ENCODE measurements around the gene SPRYD4.
A peak's percentile ranks its signal among the peaks of the same experiment; 100 is the strongest.
"Not testable (repeated sequence)": the region's sequence is repeated elsewhere in the genome, so short reads cannot be mapped to it uniquely, and the experiment has no call there.

SPRYD4 gene

GRCh38 chr12:56488041-56488955 is 19.9 kb downstream of the SPRYD4 start, which contains the start of gene GLS2:
Gene GLS2 (minus strand): TSS chr12:56488161. CDS start chr12:56488118, 43 bp downstream.
- H3K9me3 Mint-ChIP-seq: peaks cover 4% of the 10 kb centered on the region
- H3K27ac Mint-ChIP-seq: no peak within 1 kb of the TSS
- H3K27me3 Mint-ChIP-seq (ENCODE audit: low read depth): peaks cover 47% of the 10 kb centered on the region

GRCh38 chr12:56490360-56490759 is 22.0 kb downstream of the SPRYD4 start:
- H3K36me3 Mint-ChIP-seq (ENCODE audit: low read depth): peaks cover 4% of the 10 kb centered on the region
- H3K27me3 Mint-ChIP-seq (ENCODE audit: low read depth): peaks cover 47% of the 10 kb centered on the region
- no peak for DNase-seq (ENCODE audit: low spot score)
- no peak overlapping the region for H3K27ac Mint-ChIP-seq
- peaks cover 4% of the 10 kb centered on the region for H3K9me3 Mint-ChIP-seq
- H3K4me3 Mint-ChIP-seq: no peak overlapping the region
- H3K4me1 Mint-ChIP-seq (ENCODE audit: low read depth): peaks cover 15% of the 10 kb centered on the region

More at GRCh38 chr12:56488041-56488955, 19.9 kb downstream of the SPRYD4 start, which contains the start of gene GLS2:
- Mint-ChIP-seq H3K4me3 (peak within 1 kb of the TSS; percentile 73), H3K4me1 (ENCODE audit: low read depth) (peaks cover 15% of the 10 kb centered on the region), H3K36me3 (ENCODE audit: low read depth) (peaks cover 4% of the 10 kb centered on the region)
- DNase-seq (ENCODE audit: low spot score): peak; percentile 61

- H3K4me1 Mint-ChIP-seq (ENCODE audit: low read depth); H3K9me3 Mint-ChIP-seq; DNase-seq (ENCODE audit: low spot score); H3K27ac Mint-ChIP-seq; H3K36me3 Mint-ChIP-seq (ENCODE audit: low read depth); H3K4me3 Mint-ChIP-seq: not testable (repeated sequence)
- peaks cover 30% of the 10 kb centered on the region for H3K27me3 Mint-ChIP-seq (ENCODE audit: low read depth)
Observed at GRCh38 chr12:56493409-56494105, 25.2 kb downstream of the SPRYD4 start.

- peaks cover 29% of the 10 kb centered on the region for H3K27me3 Mint-ChIP-seq (ENCODE audit: low read depth)
- H3K9me3 Mint-ChIP-seq; H3K36me3 Mint-ChIP-seq (ENCODE audit: low read depth); H3K4me1 Mint-ChIP-seq (ENCODE audit: low read depth); H3K27ac Mint-ChIP-seq; H3K4me3 Mint-ChIP-seq; DNase-seq (ENCODE audit: low spot score): not testable (repeated sequence)
Observed at GRCh38 chr12:56494106-56494415, 25.7 kb downstream of the SPRYD4 start.

- not testable (repeated sequence) for H3K4me1 Mint-ChIP-seq (ENCODE audit: low read depth); H3K36me3 Mint-ChIP-seq (ENCODE audit: low read depth); H3K4me3 Mint-ChIP-seq
Observed at GRCh38 chr12:56494481-56494880, 26.1 kb downstream of the SPRYD4 start.

GRCh38 chr12:56496704-56497103 is 28.3 kb downstream of the SPRYD4 start:
- Mint-ChIP-seq H3K4me3 (peak overlapping the region; percentile 29), H3K27me3 (ENCODE audit: low read depth) (peaks cover 13% of the 10 kb centered on the region)
- H3K4me1 Mint-ChIP-seq (ENCODE audit: low read depth); H3K36me3 Mint-ChIP-seq (ENCODE audit: low read depth); H3K9me3 Mint-ChIP-seq; H3K27ac Mint-ChIP-seq: not testable (repeated sequence)
- peak; percentile 56 for DNase-seq (ENCODE audit: low spot score)

More at GRCh38 chr12:56494481-56494880, 26.1 kb downstream of the SPRYD4 start:
- peaks cover 26% of the 10 kb centered on the region for H3K27me3 Mint-ChIP-seq (ENCODE audit: low read depth)
- H3K9me3 Mint-ChIP-seq; DNase-seq (ENCODE audit: low spot score); H3K27ac Mint-ChIP-seq: not testable (repeated sequence)

GRCh38 chr12:56498126-56498902 is 29.9 kb downstream of the SPRYD4 start:
- not testable (repeated sequence) for H3K4me3 Mint-ChIP-seq; H3K27me3 Mint-ChIP-seq (ENCODE audit: low read depth); H3K4me1 Mint-ChIP-seq (ENCODE audit: low read depth); DNase-seq (ENCODE audit: low spot score); H3K36me3 Mint-ChIP-seq (ENCODE audit: low read depth); H3K27ac Mint-ChIP-seq; H3K9me3 Mint-ChIP-seq

GRCh38 chr12:56499452-56499851 is 31.1 kb downstream of the SPRYD4 start:
- not testable (repeated sequence) for H3K27ac Mint-ChIP-seq; DNase-seq (ENCODE audit: low spot score); H3K27me3 Mint-ChIP-seq (ENCODE audit: low read depth); H3K36me3 Mint-ChIP-seq (ENCODE audit: low read depth); H3K4me3 Mint-ChIP-seq; H3K9me3 Mint-ChIP-seq; H3K4me1 Mint-ChIP-seq (ENCODE audit: low read depth)

GRCh38 chr12:56499879-56500278 is 31.5 kb downstream of the SPRYD4 start:
- not testable (repeated sequence) for H3K27me3 Mint-ChIP-seq (ENCODE audit: low read depth); H3K4me3 Mint-ChIP-seq; H3K4me1 Mint-ChIP-seq (ENCODE audit: low read depth); DNase-seq (ENCODE audit: low spot score); H3K36me3 Mint-ChIP-seq (ENCODE audit: low read depth); H3K27ac Mint-ChIP-seq; H3K9me3 Mint-ChIP-seq

- H3K27ac Mint-ChIP-seq: no peak overlapping the region
- H3K27me3 Mint-ChIP-seq (ENCODE audit: low read depth): peaks cover 14% of the 10 kb centered on the region
- no peaks in the 10 kb centered on the region for H3K9me3 Mint-ChIP-seq
- H3K4me3 Mint-ChIP-seq: no peak overlapping the region
- DNase-seq (ENCODE audit: low spot score): no peak
- H3K36me3 Mint-ChIP-seq (ENCODE audit: low read depth): no peaks in the 10 kb centered on the region
- H3K4me1 Mint-ChIP-seq (ENCODE audit: low read depth): peaks cover 4% of the 10 kb centered on the region
Observed at GRCh38 chr12:56510786-56511185, 42.4 kb downstream of the SPRYD4 start.

GRCh38 chr12:56514014-56514318 is 45.6 kb downstream of the SPRYD4 start:
- not testable (repeated sequence) for H3K4me1 Mint-ChIP-seq (ENCODE audit: low read depth); H3K4me3 Mint-ChIP-seq; H3K9me3 Mint-ChIP-seq; DNase-seq (ENCODE audit: low spot score); H3K27ac Mint-ChIP-seq; H3K36me3 Mint-ChIP-seq (ENCODE audit: low read depth)
- peaks cover 14% of the 10 kb centered on the region for H3K27me3 Mint-ChIP-seq (ENCODE audit: low read depth)

- Mint-ChIP-seq H3K27me3 (ENCODE audit: low read depth) (peaks cover 4% of the 10 kb centered on the region), H3K4me1 (ENCODE audit: low read depth) (peaks cover 31% of the 10 kb centered on the region), H3K27ac (no peak overlapping the region), H3K4me3 (no peak overlapping the region), H3K9me3 (no peaks in the 10 kb centered on the region), H3K36me3 (ENCODE audit: low read depth) (no peaks in the 10 kb centered on the region)
- DNase-seq (ENCODE audit: low spot score): no peak
Observed at GRCh38 chr12:56517854-56518253, 49.5 kb downstream of the SPRYD4 start.

GRCh38 chr12:56518570-56518969 is 50.2 kb downstream of the SPRYD4 start:
- DNase-seq (ENCODE audit: low spot score): no peak
- Mint-ChIP-seq H3K4me1 (ENCODE audit: low read depth) (peaks cover 32% of the 10 kb centered on the region), H3K9me3 (no peaks in the 10 kb centered on the region), H3K27ac (no peak overlapping the region), H3K27me3 (ENCODE audit: low read depth) (peaks cover 3% of the 10 kb centered on the region), H3K36me3 (ENCODE audit: low read depth) (no peaks in the 10 kb centered on the region), H3K4me3 (no peak overlapping the region)

GRCh38 chr12:56520048-56520447 is 51.7 kb downstream of the SPRYD4 start:
- peaks cover 31% of the 10 kb centered on the region for H3K4me1 Mint-ChIP-seq (ENCODE audit: low read depth)
- no peak overlapping the region for H3K4me3 Mint-ChIP-seq
- DNase-seq (ENCODE audit: low spot score): no peak
- H3K27me3 Mint-ChIP-seq (ENCODE audit: low read depth): no peaks in the 10 kb centered on the region
- H3K36me3 Mint-ChIP-seq (ENCODE audit: low read depth): no peaks in the 10 kb centered on the region
- H3K9me3 Mint-ChIP-seq: no peaks in the 10 kb centered on the region
- no peak overlapping the region for H3K27ac Mint-ChIP-seq

Data from T-helper 2 cell treated with Interferon-gamma antibody and Interleukin-4, amounts not matched to agents 5 μg/mL and 100 μg/mL, for 36 hours (primary cell).